GM18499 (cell line): Measurements from ENCODE around the gene IWS1.
"Not testable (repeated sequence)": the region's sequence is repeated elsewhere in the genome, so short reads cannot be mapped to it uniquely, and the experiment has no call there.

Source experiments
- ATAC-seq: cut with Tn5 transposase; IDR thresholded peaks from one replicate; pipeline ENCODE4 v1.9.1; 2021; ENCODE audit warnings: moderate number of reproducible peaks; ENCODE audit not compliant: insufficient read depth, unreplicated experiment

Gene IWS1

DNA sequence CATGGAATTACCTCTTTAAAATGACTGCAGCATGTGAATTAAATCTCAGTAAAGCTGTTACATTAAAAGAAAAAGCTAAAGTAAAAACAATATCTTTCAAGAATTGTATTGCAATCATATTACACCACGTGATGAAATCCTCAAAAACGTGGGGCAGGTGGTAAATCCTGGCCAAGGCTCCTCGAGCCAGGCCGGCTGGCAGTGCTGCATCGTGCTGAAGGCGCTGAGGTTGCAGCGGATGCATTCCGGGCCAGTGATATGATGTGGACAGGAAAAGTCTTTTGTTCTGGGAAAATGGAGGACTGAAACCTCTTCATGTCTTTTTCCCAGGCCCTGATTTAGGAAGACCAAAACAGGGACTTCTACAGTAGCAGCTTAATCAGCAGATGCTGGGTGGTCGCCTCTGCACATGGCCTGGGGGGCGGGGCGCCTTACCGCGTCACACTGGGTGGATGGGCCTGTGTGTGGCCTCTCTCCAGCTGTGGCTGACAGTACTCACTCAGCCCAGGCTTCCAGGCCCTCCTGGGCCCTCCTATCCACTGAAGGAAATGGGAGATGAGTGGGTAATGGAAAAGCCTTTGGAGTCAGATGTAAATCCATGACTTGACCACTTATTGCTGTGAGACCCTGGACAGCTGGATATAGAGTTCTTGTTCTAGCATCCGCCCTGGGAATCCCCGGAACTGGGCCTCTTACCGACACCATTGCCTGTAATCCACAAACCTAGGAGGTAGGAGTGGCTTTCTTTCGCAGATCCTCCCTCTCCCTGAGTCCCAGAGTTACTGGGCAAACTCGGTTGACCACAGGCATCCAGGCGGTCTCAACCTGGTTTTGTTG is 62.9 kb downstream of the IWS1 start:
- ATAC-seq: no peak

- no peak for ATAC-seq
Measured at GRCh38 chr2:127462461-127462860, 63.8 kb downstream of the IWS1 start.

GRCh38 chr2:127456960-127457359 is 69.3 kb downstream of the IWS1 start:
- no peak for ATAC-seq

GRCh38 chr2:127455566-127456493 is 70.5 kb downstream of the IWS1 start:
- ATAC-seq: no peak

- ATAC-seq: no peak
Measured at GRCh38 chr2:127454595-127455565, 71.4 kb downstream of the IWS1 start.

- no peak for ATAC-seq
Measured at GRCh38 chr2:127453392-127454171, 72.7 kb downstream of the IWS1 start.

DNA sequence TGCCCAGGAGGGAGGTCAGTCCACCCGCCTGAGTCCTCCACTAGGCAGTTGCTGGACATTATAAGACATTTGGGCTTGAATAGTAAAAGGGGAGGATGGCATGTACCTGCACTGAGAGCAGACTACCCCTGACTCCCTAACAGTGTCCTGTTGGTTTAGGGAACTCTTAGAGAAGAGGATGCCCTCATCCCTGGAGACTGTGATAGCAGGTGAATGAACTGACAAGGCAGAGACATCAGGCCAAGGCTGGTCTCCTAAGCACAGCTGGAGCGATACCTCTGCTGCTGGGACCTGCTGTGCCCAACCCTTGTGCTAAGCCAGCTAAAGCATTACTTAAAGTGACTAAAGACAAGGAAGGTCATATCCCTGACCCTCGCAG is 73.3 kb downstream of the IWS1 start:
- no peak for ATAC-seq

DNA sequence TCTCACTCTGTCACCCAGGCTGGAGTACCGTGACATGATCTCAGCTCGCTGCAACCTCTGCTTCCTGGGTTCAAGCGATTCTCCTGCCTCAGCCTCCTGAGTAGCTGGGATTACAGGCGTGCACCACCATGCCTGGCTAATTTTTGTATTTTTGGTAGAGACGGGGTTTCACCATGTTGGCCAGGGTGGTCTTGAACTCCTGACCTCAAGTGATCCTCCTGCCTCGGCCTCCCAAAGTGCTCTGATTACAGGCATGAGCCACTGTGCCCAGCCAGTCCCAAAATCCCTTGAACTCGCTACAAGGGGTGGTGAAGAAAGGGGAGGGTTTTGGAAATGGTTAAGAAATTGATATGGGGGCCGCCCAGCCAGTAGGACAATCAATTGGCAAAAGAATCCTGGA is 73.9 kb downstream of the IWS1 start:
- not testable (repeated sequence) for ATAC-seq

- ATAC-seq: no peak
Measured at GRCh38 chr2:127451981-127452380, 74.3 kb downstream of the IWS1 start.

GRCh38 chr2:127449898-127450297 is 76.4 kb downstream of the IWS1 start:
- ATAC-seq: no peak

GRCh38 chr2:127449414-127449813 is 76.9 kb downstream of the IWS1 start:
- ATAC-seq: no peak

GRCh38 chr2:127448526-127448925 is 77.8 kb downstream of the IWS1 start:
- no peak for ATAC-seq

GRCh38 chr2:127439343-127439742 is 86.9 kb downstream of the IWS1 start:
- no peak for ATAC-seq

DNA sequence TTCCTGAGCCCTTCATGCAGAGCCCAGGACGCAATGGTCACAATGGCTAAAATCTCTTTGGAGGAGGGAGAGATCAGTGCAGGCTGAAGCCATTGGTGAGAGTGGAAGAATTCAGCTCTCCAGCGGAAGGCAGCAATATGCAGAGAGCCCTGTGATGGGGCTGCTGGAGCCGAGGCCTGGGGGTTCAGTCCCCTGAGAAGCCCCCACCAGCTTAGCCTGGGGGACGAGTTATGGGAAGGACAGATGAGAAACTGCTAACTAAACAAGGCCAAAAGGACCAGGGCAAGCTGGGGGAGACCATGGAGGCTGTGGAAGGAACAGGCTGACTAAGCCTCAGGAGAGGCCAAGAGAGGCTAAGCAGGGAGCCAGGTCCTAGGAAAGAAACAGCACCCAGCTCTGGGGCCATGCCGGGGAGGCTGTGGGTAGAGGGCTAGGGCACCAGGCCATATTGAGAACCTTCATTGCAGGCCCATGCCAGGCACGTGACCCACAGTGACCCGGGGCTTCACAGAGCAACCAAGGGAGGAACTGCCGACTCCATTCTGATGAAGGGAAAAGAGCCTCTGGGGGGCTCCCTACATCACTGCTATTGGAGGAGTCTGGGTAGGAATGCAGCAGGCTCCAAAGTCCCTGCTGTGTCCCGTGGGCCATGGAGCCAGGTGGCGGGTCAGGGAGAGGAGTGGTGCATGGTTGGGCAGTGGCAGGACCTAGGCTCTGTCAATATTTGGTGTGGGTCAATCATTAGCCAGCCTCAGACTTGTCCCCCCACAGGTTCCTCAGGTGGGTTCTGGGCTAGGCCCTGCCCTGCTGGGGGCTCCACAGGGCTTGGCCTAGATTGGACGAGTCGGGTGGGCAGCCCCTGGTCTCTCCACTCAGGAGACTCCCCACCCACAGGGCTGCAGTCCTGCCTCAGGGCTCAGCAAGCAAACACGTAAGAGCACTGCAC is 88.2 kb downstream of the IWS1 start:
- ATAC-seq: no peak

DNA sequence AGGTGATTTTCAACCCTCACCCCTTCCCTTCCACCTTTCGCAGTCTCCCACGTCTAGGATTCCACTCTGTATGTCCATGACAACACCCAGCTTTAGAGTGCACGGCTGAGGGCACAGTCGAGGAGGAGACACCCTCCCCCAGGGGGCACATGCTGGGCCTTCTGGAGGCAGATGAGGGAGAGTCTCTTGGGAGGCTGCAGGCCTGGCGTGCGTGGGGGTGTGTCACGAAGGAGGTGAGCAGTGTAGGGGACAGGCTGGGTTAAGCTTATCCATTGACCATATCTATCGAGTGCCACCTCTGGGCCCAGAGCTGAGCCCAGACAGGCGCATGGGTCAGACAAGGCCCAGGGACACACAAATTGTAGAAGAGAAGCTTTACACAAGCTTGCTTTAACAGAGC is 89.2 kb downstream of the IWS1 start:
- no peak for ATAC-seq

DNA sequence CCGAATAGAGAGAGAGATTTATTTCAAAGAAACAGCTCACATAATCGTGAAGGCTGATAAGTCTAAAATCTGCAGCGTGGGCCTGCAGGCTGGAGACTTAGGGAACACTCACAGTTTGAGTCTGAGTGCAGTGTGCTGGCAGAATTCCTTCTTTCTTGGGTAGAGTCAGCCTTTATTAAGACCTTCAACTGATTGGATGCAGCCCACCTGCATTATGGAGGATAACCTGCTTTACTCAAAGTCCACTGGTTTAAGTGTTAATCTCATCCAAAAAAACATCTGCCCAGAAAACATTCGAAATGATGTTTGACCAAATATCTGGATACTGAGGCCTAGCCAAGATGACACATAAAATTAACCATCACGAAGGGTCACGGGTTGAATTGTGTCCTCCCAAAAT is 91.8 kb downstream of the IWS1 start:
- no peak for ATAC-seq

DNA sequence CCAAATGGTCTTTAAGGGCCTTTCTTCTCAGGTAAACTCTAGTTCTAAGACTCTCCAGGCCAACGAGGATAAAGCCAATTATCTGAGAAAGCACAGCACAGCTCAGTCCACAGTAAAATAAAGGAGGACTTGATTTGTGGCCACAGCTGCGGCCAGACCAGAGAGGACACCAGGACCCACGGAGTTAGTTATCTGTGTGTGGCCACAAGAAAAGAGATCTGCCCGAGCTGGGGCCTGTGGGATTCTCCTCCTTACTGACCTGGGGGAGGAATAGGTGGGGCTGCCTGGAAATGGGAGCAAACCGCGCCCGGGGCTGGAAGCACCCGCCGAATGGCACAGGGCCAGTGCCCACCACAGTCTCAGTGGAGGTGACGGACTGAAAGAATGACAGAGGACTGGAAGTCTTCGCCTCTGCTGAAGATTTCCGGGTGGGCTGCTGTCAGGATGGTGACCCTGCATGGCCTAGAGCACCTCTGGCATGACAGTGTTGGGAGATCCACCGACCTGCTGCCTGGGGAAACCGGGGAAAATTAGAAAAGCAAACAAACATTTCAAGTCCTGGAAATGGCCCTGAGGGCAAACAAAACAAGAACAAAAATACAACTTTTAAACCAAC is 94.8 kb downstream of the IWS1 start:
- no peak for ATAC-seq
